NCI-H2227 (cell line): ENCODE data around the gene CATSPER4.

Source experiments
- DNase-seq: peaks from one replicate; lab custom pipeline; 2025; ENCODE audit not compliant: unreplicated experiment; lab: John Stamatoyannopoulos, UW

The CATSPER4 gene

DNA sequence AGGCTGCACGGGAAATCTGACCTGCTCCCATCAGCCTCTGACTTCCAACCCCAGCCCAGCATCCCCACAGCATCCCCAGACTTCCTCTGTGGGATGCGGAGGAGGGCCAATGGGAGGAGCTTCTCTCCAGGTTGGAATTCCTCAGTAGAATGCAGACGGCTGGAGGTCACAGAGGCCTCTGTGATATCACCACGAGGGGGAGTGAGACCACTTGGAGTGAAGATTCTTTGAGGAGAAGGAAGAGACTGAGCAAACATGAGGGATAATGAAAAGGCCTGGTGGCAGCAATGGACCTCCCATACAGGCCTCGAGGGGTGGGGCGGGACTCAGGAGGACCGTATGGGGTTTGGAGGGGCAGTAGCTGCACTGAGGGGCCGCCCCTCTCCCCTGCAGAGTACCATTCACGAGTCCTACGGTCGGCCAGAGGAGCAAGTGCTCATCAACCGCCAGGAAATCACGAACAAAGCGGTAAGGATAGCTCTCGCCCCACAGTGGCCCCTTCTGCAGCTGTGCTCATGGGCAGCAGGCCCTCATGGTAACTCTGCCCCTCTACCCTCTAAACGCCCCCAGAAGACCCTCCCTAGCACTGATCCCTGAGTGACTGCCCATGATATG lies at the start of gene CATSPER4:
CATSPER4 (plus strand) TSS at position 230 of the 615 bp plus-strand sequence; CDS start at position 256, 26 bp downstream.
- no peak for DNase-seq

DNA sequence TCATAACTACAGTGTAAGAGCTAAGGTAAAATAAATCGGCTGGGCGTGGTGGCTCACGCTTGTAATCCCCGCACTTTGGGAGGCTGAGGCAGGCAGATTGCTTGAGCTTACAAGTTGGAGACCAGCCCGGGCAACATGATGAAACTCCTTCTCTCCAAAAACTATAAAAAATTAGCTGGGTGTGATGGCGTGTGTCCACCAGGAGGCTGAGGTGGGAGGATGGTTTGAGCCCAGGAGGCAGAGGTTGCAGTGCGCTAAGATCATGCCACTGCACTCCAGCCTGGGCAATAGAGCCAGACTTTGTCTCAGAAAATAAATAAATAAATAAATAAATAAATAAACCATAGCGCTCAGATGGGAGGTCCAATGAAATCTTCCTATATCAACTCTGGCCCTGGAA lies 48.2 kb upstream of the CATSPER4 start:
- no peak for DNase-seq

DNA sequence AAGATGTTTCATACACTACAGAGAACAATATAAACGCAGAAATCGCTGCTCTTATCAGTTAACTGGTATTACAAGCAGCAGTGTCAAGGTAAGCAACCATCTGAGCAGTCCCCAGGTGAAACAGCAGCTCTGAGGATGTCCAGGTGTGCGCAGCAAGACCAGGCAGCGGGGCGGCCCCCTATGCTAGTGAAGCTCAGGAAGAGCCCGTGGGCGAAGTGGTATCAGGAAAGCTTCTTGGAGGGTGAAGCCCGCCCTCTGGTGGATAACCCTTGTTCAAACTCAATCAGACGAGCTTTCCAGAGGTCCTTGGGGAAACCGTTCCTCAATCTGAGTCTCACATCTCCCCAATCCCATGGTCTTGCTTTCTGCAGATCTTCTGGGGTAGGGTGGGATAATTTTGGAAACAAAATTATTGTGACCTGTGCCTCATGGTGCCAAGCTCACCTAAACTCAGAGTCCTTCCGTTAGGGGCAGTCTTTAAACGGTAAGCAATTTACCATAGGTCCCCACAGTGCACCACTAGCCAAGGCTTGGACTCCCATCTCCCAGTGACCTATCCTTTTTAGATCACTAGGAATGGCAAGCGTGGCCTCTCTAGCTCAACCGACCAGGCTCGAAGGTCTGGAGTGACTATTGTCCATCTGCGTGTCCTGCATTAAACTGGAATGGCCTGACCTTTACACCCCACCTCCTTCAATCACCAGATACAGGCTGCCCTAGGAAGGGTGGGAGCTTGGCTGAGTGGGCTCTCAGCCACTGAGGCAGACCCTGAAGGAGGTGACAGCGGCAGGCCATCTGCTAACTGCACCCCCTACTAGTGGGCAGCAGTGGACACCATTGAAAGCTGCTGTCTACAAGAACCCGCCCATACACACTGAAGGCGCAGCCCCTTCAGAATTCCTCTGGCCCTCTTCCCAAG lies 45.1 kb upstream of the CATSPER4 start:
- peak; percentile 86 for DNase-seq

DNA sequence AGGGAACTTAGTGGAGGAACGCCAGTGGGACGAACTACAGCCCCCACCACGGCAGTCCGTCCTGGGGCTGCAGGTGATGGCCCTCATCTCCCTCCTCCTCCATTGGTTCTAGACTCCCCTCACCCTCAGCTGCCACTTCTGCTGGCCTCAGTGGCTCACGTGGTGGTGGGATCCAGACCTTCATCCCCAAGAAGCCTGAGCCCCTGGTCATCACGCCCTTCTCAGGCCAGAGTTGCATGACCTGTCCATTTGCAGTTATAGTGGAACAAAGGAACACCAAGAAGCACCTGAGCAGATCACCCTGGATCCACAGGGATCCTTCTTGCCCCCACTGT lies 44.5 kb upstream of the CATSPER4 start:
- DNase-seq, result no peak

DNA sequence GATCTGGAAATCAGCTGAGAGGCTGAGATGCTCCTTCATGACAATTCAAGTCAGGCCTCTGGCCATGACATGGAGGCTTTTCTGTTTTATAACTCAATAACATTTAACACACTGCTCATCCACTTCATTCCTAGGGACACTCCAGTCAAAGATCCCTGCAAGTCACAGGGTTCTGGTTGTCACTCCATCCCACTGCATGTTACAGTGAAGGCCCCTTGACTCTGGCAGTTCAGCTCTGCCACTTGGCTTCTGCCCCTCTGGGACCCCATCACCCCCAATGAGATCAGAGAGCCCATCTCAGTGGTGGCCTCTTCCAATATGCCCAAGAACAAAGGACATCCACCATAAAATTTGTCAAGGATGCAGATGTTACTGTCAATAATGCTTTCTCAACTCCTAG lies 41.5 kb upstream of the CATSPER4 start:
- DNase-seq, result no peak

DNA sequence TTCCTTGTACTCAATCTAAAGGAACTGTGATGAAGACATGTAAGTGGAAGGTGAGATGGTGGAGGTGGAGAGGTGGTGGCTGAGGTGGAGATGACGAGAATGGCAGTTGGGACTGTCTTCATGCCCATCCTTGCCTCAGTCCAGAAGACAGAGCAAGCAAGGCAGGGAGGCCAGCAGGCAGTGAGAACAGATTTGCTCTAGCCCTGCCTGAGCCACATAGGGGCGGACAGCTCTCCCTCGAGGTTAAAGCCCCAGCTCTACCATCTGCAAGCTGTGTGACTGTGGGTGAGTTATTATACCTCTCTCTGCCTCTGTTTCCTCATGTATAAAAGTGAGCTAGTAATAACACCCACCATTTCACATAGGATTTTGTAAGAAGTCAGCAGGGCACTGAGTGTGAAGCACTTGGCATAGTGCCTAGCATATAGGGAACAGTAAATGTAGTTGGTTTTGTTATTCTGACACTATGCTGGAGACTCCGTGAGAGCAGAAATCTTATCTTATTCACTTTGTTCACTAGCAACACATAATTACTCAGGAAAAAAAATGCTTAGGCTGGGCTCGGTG lies 36.4 kb upstream of the CATSPER4 start:
- DNase-seq, result no peak

DNA sequence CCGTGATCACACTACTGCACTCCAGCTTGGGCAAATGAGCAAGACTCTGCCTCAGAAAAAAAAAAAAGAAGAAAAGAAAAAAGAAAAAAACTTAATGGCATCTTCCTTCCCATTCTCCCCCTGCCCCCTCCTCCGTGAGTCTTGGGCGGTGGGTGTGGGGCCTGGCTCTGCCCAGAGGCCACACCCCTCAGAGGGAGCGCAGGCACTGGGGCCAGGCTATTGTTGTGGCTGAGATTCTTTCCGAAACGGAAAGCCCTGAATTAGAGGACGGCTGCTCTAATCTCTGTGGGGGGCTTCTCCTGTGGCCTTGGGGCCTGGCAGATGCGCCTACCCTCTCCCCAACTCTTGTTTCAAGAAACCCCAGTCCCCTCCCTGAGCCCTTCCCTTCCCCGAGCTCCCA lies 35.7 kb upstream of the CATSPER4 start:
- peak; percentile 57 for DNase-seq

DNA sequence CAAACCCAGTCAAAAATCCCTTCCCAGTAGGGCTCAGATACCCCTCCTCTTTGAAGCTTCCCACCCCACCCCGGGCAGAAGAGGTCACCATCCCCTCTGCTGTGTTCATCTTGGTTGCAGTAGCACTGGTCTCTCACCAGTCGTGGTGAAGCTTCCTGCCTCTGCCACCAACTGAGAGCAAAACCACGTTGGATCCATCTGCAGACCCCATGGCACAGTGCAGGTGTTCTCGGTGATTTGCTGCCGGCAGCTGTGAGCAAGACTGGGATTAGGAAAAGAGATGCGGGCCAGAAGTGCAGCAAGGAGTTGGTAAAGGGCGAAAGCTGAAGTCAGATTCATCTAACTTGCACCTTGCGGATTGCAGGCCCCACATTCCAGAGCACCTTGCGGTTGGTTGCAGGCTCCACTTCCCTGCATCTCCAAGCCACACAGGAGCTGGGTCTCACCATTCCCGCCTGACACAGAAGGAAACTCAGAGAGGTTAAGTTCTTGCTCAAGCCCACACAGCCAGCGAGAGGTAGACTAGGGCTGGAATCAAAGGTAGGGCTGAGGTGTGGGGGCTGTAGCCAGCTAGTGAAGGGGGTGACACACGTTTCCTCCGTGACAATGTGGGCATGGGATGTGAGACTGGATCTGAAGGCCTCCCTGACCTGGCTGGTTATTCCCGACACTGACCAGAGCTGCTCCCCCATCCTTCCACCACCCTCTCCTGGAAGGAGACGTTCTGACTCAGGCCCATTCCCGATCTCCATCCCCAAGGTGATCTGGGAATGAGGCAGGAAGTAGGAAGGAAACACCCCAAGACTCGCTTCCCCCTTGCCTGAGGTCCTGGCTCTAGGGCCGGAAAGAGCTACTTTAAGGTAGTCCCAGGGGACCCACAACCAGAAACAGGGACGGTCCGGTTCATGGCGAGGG lies 34.8 kb upstream of the CATSPER4 start:
- no peak for DNase-seq

DNA sequence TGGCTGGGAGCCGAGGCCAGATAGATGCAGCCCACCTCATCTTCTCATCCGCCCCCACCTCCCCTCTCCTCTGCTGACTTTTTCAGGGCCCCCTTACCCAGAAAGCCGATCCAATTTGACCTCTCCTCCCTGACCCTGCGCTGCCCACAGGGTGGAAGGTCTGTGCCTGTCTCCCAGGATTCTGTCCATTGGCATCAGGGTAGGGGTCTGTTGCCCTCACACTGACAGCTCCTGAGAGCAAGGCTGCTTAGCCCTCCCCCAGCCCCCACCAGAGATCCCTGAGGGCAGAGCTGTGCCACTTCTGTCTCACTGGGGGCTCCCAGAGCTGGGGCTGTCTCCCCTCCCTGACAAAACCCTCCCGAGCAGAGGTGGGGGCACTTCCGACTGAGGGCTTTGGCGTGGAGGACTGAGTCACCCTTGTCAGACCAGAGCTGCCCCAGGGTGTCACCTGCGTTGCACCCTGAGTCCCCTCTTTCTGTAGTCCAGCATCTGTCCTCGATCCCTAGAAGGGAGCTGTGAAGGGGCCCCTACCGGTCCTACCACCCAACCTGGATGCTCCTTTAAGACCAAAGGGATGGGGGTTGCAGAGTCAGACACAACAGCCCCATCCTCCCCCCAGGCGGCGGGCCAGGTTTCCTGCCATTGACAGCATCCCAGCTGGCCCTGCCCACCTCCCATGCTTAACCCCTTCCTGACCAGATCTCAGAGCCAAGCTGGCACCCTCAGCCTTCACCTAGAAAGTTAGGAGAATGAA lies 33.9 kb upstream of the CATSPER4 start:
- peak; percentile 65 for DNase-seq

DNA sequence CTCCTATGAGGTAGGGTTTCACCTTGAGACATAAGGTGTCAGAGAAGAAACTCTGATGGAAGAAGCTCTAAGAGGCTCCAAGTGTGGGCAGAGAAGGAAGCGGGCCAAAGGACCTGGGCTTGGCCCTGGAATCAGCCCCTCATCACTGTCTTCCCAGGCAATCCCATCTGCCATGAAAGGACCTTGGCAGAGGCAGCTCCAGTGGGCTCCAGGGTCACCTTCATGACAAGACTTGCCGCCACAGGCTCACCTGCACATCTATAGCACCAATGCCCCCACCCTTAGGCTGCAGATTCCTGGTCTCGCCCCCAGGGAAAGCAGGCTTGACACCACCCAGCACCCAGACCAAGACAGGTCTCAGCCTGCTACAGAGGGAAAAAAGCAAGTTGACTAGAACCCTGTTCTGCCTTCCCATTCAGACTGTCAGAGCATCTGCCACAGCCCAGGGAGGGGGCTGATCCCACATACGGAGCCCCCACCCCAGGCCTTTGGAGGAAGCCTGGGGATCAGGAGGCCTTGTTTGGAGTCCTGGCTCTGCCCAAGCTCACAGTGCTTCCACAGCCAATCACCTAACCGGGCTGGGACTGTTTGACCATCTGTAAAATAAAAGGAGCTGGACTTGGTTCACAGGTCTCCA lies 32.0 kb upstream of the CATSPER4 start:
- DNase-seq, result no peak

DNA sequence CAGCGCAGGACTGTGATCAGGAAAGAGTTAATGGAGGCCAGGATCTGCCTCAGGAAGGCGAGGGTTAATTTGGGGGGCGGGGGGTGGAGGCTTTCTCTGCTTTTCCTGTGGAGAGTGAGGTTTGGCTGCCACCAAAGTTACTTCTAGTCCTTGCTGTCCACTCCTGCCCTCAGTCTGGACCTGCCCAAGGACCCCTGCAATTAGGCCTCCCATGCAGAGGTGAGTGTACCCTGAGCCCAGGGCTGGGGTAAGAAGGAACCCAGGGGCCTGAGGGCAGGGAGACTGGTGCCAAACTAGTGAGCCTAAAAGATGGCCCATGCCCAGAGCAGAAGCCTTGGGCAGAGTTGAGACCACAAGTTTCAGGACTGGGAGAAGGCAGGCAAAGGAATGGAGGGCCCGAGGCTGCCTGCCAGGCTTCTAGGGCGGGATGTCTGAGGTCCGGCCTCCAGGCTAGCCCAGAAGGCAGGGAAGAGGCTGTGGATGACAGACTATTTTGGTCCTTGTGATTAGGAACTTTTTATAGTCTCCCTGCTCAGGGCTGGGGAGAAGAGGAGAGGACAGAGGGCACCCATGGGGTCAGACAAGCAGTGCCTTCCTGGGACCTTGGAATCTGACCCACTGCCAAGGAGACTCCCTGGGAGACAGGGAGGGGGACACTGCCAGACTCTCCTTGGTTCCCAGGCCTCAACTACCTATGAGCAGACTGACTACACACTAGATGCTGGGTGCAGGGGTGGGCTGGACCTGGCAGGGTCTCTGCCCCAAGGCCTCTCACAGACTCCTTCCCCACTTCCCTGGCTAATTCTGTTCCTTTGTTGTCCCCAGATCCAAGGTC lies 31.3 kb upstream of the CATSPER4 start, which contains the start of gene FAM110D:
FAM110D (plus strand) TSS at position 172 of the 835 bp plus-strand sequence. CDS start 2,213 bp downstream, outside the sequence.
- no peak for DNase-seq

DNA sequence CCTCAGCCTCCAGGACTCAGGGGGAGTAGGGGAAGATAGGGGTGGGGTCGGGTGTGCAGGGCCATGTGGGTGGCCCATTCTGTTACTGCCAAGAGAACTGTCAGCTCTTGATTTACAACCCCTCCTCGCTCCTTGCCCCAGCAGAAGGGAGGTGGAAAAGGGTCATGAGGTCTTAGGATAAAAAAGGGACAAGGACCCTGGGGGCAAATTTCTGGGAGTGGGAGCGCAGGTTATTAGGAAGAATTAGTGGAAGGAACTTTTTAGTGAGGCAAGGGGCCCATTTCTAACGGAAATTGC lies 30.7 kb upstream of the CATSPER4 start:
- no peak for DNase-seq

DNA sequence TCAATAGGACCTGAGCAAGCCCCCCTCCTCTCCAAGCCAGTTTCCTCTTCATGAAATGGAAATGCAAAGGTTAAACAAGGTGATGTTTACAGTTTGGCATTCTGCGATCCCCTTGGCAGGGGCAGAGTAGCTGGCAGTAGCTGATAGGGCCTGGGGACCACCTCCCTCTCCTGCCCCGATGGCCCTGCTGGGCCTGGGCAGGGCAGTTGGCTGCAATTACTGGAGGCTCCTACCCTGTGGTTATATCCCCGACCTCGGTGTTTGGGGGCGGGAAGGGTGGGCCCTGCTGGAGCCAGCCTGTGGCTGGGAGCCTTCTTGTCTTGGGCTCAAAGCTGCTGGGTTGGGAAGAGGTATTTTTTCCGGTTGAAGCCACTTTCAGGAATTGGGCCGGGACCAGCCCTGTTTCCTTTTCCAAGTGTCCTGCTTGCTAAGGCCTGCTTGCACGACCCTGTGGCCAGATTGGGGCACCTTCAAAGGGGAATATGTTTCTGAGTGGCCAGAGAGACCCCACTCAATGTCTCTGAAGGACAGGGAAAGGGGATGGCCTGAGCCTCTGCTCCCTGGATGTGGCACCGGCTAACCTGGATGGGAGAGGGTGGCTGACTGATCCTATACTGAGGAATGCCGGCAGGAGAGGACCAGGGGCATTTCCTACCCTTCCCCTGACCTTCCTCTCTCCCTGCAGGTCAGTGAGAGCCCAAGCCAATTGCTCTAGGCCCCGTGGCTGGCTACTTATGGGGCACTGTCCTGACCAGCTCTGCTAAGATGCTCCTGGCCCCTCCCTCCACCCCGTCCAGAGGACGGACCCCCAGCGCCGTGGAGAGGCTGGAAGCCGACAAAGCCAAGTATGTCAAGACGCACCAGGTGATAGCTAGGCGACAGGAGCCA lies 29.6 kb upstream of the CATSPER4 start:
- peak; percentile 38 for DNase-seq

DNA sequence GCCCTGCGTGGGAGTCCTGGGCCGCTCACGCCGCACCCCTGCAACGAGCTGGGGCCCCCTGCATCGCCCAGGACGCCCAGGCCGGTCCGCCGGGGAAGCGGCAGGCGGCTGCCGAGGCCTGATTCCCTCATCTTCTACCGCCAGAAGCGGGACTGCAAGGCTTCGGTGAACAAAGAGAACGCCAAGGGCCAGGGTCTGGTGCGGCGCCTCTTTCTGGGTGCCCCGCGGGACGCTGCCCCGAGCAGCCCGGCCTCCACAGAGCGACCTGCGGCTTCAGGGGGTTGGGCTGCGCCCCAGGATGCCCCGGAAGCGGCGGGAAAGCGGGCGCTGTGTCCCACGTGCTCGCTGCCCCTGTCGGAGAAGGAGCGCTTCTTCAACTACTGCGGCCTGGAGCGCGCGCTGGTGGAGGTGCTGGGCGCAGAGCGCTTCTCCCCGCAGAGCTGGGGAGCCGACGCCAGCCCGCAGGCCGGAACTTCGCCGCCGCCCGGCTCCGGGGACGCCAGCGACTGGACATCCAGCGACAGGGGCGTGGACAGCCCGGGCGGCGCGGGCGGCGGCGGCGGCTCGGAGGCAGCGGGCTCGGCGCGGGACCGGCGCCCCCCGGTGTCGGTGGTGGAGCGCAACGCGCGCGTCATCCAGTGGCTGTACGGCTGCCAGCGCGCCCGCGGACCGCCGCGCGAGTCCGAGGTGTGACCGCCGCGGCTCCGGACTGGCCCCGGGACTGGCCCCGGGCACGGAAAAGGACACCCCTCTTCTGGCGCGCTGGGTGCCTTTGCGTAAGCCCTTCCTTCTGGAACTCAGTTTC lies 28.8 kb upstream of the CATSPER4 start:
- DNase-seq, result peak; percentile 75

DNA sequence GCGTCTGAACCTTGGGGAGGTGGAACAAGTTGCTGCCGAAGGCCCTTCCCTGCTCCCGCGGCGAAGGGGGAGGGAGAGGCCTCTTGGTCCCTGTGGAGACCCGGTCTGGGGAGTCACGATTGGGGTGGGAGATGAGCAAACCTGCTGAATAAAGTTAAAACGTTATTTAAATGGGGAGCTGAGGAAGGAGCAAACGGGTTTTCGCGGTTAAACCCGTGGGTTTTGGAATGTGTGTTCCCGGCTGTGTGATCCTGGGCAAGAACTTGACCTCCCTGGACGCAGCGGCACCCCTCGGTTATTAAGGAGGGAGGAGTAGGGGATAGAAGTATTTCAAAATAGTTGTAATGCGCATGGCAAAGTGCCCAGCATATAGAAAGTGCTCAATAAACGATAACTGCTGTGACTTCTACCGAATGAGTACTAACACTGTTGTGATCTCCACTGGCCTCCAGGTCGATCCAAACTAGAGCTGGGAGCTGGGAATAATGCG lies 28.1 kb upstream of the CATSPER4 start:
- DNase-seq, result no peak

DNA sequence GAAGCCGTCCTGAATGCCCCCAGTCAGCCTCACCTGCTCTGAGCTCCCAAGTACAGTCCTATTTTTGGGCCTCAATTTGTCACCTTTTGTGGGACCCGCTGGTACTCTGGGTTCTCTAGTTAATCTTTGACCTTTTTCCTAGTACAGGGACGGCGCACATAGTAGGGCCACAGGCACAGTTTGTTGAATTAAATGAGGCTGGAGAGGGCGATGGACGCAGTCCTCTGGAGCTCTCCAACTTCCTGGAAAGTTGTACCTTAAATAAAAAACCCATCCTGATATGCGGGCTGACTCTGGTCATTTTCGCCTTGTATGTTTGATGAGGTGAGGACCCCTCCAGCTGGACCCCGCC lies 26.7 kb upstream of the CATSPER4 start:
- no peak for DNase-seq
